ENCODE results near the gene AIFM2.

Gene AIFM2

DNA sequence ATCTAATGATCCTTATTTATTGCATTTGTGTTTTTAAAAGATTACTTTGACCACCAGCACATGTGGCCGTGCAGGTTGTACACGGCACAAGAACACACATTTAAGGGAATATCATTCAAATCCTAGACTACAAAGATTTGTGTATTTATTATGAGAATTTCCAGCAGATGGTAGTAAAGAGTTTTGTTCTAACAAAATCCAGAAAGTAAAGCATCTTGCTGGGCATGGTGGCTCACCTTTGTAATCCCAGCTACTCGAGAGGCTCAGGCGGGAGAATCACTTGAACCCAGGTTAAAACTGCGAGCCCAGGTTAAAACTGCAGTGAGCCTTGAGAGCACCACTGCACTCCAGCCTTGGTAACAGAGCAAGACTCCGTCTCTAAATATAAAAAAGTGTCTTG is 48.4 kb downstream of the AIFM2 start:
- no peak for TF ChIP-seq SIN3A (IDR thresholded peaks at IDR 0.05; ENCODE audit: borderline replicate concordance, insufficient read depth, low read length)
- no peak for TF ChIP-seq TAF1 (IDR thresholded peaks at IDR 0.05; ENCODE audit: borderline replicate concordance, insufficient read depth, low read length)
- TF ChIP-seq FOXP2 (optimal IDR thresholded peaks at IDR 0.05; ENCODE audit: borderline replicate concordance, extremely low read depth, extremely low read length, insufficient read depth): no peak
- TF ChIP-seq, protein P1, sequence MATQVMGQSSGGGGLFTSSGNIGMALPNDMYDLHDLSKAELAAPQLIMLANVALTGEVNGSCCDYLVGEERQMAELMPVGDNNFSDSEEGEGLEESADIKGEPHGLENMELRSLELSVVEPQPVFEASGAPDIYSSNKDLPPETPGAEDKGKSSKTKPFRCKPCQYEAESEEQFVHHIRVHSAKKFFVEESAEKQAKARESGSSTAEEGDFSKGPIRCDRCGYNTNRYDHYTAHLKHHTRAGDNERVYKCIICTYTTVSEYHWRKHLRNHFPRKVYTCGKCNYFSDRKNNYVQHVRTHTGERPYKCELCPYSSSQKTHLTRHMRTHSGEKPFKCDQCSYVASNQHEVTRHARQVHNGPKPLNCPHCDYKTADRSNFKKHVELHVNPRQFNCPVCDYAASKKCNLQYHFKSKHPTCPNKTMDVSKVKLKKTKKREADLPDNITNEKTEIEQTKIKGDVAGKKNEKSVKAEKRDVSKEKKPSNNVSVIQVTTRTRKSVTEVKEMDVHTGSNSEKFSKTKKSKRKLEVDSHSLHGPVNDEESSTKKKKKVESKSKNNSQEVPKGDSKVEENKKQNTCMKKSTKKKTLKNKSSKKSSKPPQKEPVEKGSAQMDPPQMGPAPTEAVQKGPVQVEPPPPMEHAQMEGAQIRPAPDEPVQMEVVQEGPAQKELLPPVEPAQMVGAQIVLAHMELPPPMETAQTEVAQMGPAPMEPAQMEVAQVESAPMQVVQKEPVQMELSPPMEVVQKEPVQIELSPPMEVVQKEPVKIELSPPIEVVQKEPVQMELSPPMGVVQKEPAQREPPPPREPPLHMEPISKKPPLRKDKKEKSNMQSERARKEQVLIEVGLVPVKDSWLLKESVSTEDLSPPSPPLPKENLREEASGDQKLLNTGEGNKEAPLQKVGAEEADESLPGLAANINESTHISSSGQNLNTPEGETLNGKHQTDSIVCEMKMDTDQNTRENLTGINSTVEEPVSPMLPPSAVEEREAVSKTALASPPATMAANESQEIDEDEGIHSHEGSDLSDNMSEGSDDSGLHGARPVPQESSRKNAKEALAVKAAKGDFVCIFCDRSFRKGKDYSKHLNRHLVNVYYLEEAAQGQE (IDR thresholded peaks at IDR 0.05; ENCODE audit: insufficient read depth in 1 of 2, low read depth in 2 of 2, low read length in 2 of 2): no peak

DNA sequence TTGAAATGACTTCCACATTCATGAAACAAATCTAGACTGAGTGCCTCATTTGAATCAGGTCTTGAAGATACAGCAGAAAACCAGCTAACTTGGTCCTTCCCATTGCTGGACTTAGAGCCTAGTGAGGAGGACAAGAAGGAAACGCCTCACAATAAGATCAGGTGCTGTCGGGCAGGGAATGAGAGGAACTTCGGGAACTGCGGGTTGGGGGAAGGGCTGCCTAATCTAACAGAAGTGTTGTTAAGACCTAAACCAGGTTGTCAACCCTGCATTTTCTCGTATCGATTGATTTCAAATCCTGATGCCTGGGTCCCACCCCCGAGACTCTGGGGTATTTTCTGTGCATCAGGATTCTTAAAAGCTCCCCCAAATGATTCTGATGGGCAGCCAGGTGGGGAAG is 53.7 kb downstream of the AIFM2 start:
- TF ChIP-seq POLR2AphosphoS5 (IDR thresholded peaks at IDR 0.05; ENCODE audit: low read depth, low read length): no peak
- no peak for TF ChIP-seq FOXP2 (optimal IDR thresholded peaks at IDR 0.05; ENCODE audit: borderline replicate concordance, extremely low read depth, extremely low read length, insufficient read depth)
- TF ChIP-seq TAF1 (IDR thresholded peaks at IDR 0.05; ENCODE audit: borderline replicate concordance, insufficient read depth, low read length): no peak
- TF ChIP-seq SIN3A (IDR thresholded peaks at IDR 0.05; ENCODE audit: borderline replicate concordance, insufficient read depth, low read length): no peak
- TF ChIP-seq, protein P1 (IDR thresholded peaks at IDR 0.05; ENCODE audit: insufficient read depth in 1 of 2, low read depth in 2 of 2, low read length in 2 of 2): no peak

DNA sequence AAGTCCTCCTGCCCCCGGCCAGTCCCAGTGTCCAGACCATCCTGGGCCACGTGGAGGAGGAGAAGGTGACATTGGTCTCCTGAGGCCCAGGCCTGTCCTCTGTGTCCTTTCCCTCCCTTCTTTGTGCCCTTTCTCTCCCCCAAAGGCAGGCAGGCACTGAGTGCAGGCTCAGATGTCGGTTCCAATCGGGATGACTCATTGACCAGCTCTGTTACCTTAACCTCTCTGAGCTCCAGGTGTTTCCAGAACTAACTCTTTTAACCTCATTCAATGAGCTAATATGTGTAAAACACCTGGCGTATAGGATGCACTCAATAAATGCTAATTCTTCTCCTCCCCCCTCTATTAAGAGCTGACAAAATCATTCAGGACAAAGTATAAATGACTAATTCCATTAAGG is 54.3 kb downstream of the AIFM2 start:
- no peak for TF ChIP-seq TAF1 (IDR thresholded peaks at IDR 0.05; ENCODE audit: borderline replicate concordance, insufficient read depth, low read length)
- no peak for TF ChIP-seq SIN3A (IDR thresholded peaks at IDR 0.05; ENCODE audit: borderline replicate concordance, insufficient read depth, low read length)
- no peak for TF ChIP-seq POLR2AphosphoS5 (IDR thresholded peaks at IDR 0.05; ENCODE audit: low read depth, low read length)
- TF ChIP-seq, protein P1 (IDR thresholded peaks at IDR 0.05; ENCODE audit: insufficient read depth in 1 of 2, low read depth in 2 of 2, low read length in 2 of 2): no peak
- no peak for TF ChIP-seq FOXP2 (optimal IDR thresholded peaks at IDR 0.05; ENCODE audit: borderline replicate concordance, extremely low read depth, extremely low read length, insufficient read depth)

DNA sequence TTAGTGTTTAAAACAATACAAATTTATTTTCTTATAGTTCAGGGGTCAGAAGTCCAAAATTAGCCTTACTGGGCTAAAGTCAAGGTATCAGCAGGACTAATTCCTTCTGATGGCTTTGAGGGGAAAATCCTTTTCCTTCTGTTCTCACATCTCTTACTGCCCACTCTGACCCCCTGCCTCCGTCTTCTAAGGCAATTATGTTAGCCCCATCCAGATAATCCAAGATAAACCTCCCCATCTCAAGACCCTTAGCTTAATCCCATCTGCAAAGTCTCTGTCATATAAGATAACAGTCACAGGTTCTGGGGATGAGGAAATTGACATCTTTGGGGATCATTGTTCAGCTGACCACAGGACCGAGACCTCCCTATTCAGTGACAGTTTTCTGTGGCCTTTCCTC is 57.7 kb downstream of the AIFM2 start:
- no peak for TF ChIP-seq TAF1 (IDR thresholded peaks at IDR 0.05; ENCODE audit: borderline replicate concordance, insufficient read depth, low read length)
- TF ChIP-seq, protein P1 (IDR thresholded peaks at IDR 0.05; ENCODE audit: insufficient read depth in 1 of 2, low read depth in 2 of 2, low read length in 2 of 2): no peak
- TF ChIP-seq POLR2AphosphoS5 (IDR thresholded peaks at IDR 0.05; ENCODE audit: low read depth, low read length): no peak
- TF ChIP-seq FOXP2 (optimal IDR thresholded peaks at IDR 0.05; ENCODE audit: borderline replicate concordance, extremely low read depth, extremely low read length, insufficient read depth): no peak
- TF ChIP-seq SIN3A (IDR thresholded peaks at IDR 0.05; ENCODE audit: borderline replicate concordance, insufficient read depth, low read length): no peak

DNA sequence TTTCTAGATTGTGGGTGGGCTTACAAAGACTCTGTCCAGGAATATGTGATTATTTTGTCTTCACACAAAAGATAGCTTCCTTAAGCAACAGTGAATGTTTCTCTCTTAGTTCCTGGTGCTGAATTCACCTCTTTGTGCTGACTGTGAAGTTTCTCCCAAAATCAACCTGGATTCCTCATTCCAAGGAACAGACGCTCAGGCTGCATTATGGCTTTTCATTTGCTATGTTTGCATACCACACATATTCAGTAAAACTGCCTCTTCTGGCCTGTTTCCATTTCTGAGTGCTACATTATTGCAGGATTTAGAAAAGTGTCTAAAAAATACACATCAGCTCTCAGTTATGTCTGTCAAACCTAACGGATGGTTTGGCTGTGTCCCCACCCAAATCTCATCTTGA is 58.5 kb downstream of the AIFM2 start:
- TF ChIP-seq, protein P1 (IDR thresholded peaks at IDR 0.05; ENCODE audit: insufficient read depth in 1 of 2, low read depth in 2 of 2, low read length in 2 of 2): no peak
- TF ChIP-seq POLR2AphosphoS5 (IDR thresholded peaks at IDR 0.05; ENCODE audit: low read depth, low read length) (no peak), TAF1 (IDR thresholded peaks at IDR 0.05; ENCODE audit: borderline replicate concordance, insufficient read depth, low read length) (no peak), FOXP2 (optimal IDR thresholded peaks at IDR 0.05; ENCODE audit: borderline replicate concordance, extremely low read depth, extremely low read length, insufficient read depth) (no peak), SIN3A (IDR thresholded peaks at IDR 0.05; ENCODE audit: borderline replicate concordance, insufficient read depth, low read length) (no peak)

All from PFSK-1 (cell line).